Hepatocyte (in vitro differentiated cells): ENCODE results near the gene PMM1. TPM values are rescaled to one million over a fixed set of nuclear protein-coding genes. Genes with fewer than 3 reads are reported as not detected.

Experiments used
- DNase-seq: peaks from one replicate; pipeline ENCODE4 v3.0.0-alpha.2; 2016; ENCODE audit warnings: low spot score
- H2AFZ ChIP-seq: fragments of 200-600 bp; sonication (generic); 2 replicates; pipeline ENCODE4 v1.6.0; 2016; ENCODE audit warnings: antibody characterized with exemption, mild to moderate bottlenecking
- H3K27ac ChIP-seq: fragments of 200-600 bp; sonication (generic); 2 replicates; pipeline ENCODE4 v1.5.1; 2016; ENCODE audit warnings: mild to moderate bottlenecking
- H3K27me3 ChIP-seq: fragments of 200-600 bp; sonication (generic); 2 replicates; pipeline ENCODE4 v1.6.1; 2016
- H3K36me3 ChIP-seq: fragments of 200-600 bp; sonication (generic); replicated peaks from 2 replicates; pipeline ENCODE4 v1.5.1; 2016; ENCODE audit warnings: low read depth; ENCODE audit not compliant: insufficient read depth
- H3K4me1 ChIP-seq: fragments of 200-600 bp; sonication (generic); 2 replicates; pipeline ENCODE4 v1.5.1; 2016; ENCODE audit warnings: mild to moderate bottlenecking, moderate library complexity; ENCODE audit not compliant: insufficient read depth
- H3K4me2 ChIP-seq: fragments of 200-600 bp; sonication (generic); 2 replicates; pipeline ENCODE4 v1.6.0; 2016
- H3K4me3 ChIP-seq: fragments of 200-600 bp; sonication (generic); 2 replicates; pipeline ENCODE4 v1.5.1; 2016; ENCODE audit warnings: mild to moderate bottlenecking
- H3K79me2 ChIP-seq: fragments of 200-600 bp; sonication (generic); 2 replicates; pipeline ENCODE4 v1.6.0; 2017; ENCODE audit warnings: mild to moderate bottlenecking
- H3K9me2 ChIP-seq: fragments of 200-600 bp; sonication (generic); replicated peaks from 2 replicates; pipeline ENCODE4 v1.6.0; 2017; ENCODE audit warnings: mild to moderate bottlenecking; ENCODE audit not compliant: insufficient read depth
- H3K9me3 ChIP-seq: fragments of 200-600 bp; sonication (generic); 2 replicates; pipeline ENCODE4 v1.5.1; 2016; ENCODE audit warnings: low read depth, mild to moderate bottlenecking
- H4K20me1 ChIP-seq: fragments of 200-600 bp; sonication (generic); 2 replicates; pipeline ENCODE4 v1.6.0; 2016; ENCODE audit warnings: mild to moderate bottlenecking; ENCODE audit not compliant: insufficient read depth, poor library complexity, severe bottlenecking
- EZH2 ChIP-seq: fragments of 200-600 bp; sonication (generic); IDR thresholded peaks from 2 replicates; pipeline ENCODE4 v1.6.1; 2016; ENCODE audit warnings: antibody characterized with exemption, mild to moderate bottlenecking, borderline replicate concordance
- EZH2phosphoT487 ChIP-seq: fragments of 200-600 bp; sonication (generic); IDR thresholded peaks from one replicate; pipeline ENCODE4 v1.6.1; 2018; ENCODE audit warnings: antibody characterized with exemption, mild to moderate bottlenecking, low read depth, moderate library complexity; ENCODE audit not compliant: unreplicated experiment, severe bottlenecking
- WGBS: methylation state at CpG from one replicate; pipeline ENCODE4 v1.1.6; 2016; ENCODE audit warnings: low lambda C conversion rate; ENCODE audit errors: missing lambda C conversion rate; 5-methylcytosine and 5-hydroxymethylcytosine counted together
- polyA plus RNA-seq: library from polyadenylated mRNA; unstranded; fragments of >200 nt; fragmentation: Nextera tagmentation; extraction: Ambion mirVana; gene quantifications from 2 replicates; pipeline ENCODE4 v1.2.1, GENCODE V29; 2016
- total RNA-seq: library from RNA; depleted of rRNA; stranded (reverse); fragments of >200 nt; gene quantifications from 2 replicates; pipeline ENCODE4 v1.2.3, GENCODE V29; 2014
- TF ChIP-seq, protein P1 (sequence below): fragments of 200-600 bp; sonication (generic); IDR thresholded peaks from 2 replicates; pipeline ENCODE4 v1.5.1; 2016; ENCODE audit warnings: antibody characterized with exemption, mild to moderate bottlenecking; ENCODE audit not compliant: poor library complexity

PMM1 gene
- total and polyA plus RNA-seq, 2 experiments from 2014 or later: 36.5 to 68.7 TPM

DNA sequence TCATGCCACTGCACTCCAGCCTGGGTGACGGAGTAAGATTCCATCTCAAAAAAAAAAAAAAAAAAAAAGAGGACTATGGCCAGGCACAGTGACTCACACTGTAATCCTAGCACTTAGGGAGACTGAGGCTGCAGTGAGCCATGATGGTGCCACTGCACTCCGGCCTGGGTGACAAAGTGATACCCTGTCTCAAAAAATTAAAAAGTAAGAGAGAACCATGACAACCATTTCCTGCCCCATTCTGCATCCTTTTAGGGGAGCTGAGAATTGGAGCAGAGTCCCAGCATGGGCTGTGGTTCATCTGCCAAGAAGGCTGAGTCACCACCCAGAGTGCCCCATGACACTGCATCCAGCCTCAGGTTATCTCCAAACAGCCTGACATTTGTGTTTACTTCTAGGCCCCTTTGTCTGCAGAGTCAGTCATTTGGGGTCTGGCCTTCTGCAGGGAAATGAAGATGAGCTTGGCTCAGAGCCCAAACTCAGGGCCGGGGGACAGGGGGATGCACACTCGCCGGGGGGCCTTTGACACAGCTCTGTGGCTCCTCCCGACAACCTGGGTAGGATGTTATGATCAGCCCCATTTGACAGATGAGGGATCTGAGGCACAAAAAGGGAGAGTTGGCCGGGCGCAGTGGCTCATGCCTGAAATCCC is 24.1 kb downstream of the PMM1 start:
- DNase-seq: peak; percentile 67
- no peaks in the 10 kb centered on the region for H3K79me2 ChIP-seq
- no peaks in the 10 kb centered on the region for H3K27me3 ChIP-seq
- no peaks in the 10 kb centered on the region for H4K20me1 ChIP-seq
- peaks cover 33% of the 10 kb centered on the region for H3K4me1 ChIP-seq
- no peak overlapping the region for H2AFZ ChIP-seq
- TF ChIP-seq EZH2: no peak
- TF ChIP-seq, protein P1, sequence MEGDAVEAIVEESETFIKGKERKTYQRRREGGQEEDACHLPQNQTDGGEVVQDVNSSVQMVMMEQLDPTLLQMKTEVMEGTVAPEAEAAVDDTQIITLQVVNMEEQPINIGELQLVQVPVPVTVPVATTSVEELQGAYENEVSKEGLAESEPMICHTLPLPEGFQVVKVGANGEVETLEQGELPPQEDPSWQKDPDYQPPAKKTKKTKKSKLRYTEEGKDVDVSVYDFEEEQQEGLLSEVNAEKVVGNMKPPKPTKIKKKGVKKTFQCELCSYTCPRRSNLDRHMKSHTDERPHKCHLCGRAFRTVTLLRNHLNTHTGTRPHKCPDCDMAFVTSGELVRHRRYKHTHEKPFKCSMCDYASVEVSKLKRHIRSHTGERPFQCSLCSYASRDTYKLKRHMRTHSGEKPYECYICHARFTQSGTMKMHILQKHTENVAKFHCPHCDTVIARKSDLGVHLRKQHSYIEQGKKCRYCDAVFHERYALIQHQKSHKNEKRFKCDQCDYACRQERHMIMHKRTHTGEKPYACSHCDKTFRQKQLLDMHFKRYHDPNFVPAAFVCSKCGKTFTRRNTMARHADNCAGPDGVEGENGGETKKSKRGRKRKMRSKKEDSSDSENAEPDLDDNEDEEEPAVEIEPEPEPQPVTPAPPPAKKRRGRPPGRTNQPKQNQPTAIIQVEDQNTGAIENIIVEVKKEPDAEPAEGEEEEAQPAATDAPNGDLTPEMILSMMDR: no peak
- TF ChIP-seq EZH2phosphoT487: no peak
- no peaks in the 10 kb centered on the region for H3K9me2 ChIP-seq
- no peak overlapping the region for H3K4me3 ChIP-seq
- H3K36me3 ChIP-seq: no peaks in the 10 kb centered on the region
- WGBS: 66% methylated on average over 8 of the region's 8 CpGs
- H3K27ac ChIP-seq: peak overlapping the region; percentile 49
- no peaks in the 10 kb centered on the region for H3K9me3 ChIP-seq
- no peak overlapping the region for H3K4me2 ChIP-seq

- no peak overlapping the region for H3K4me3 ChIP-seq
- no peaks in the 10 kb centered on the region for H3K9me3 ChIP-seq
- H3K27me3 ChIP-seq: no peaks in the 10 kb centered on the region
- no peak overlapping the region for H3K4me2 ChIP-seq
- no peaks in the 10 kb centered on the region for H3K79me2 ChIP-seq
- WGBS: 89% methylated on average over 8 of the region's 8 CpGs
- no peaks in the 10 kb centered on the region for H3K9me2 ChIP-seq
- DNase-seq: no peak
- H4K20me1 ChIP-seq: no peaks in the 10 kb centered on the region
- H3K27ac ChIP-seq: peak overlapping the region; percentile 49
- peaks cover 42% of the 10 kb centered on the region for H3K4me1 ChIP-seq
- H3K36me3 ChIP-seq: no peaks in the 10 kb centered on the region
- no peak overlapping the region for H2AFZ ChIP-seq
- TF ChIP-seq EZH2: no peak
Measured at GRCh38 chr22:41564563-41564962, 25.1 kb downstream of the PMM1 start.

GRCh38 chr22:41563051-41563711 is 26.5 kb downstream of the PMM1 start:
- peaks cover 43% of the 10 kb centered on the region for H3K4me1 ChIP-seq
- H3K79me2 ChIP-seq: no peaks in the 10 kb centered on the region
- H4K20me1 ChIP-seq: no peaks in the 10 kb centered on the region
- no peak overlapping the region for H3K27ac ChIP-seq
- no peaks in the 10 kb centered on the region for H3K9me2 ChIP-seq
- H2AFZ ChIP-seq: no peak overlapping the region
- DNase-seq: peak; percentile 55
- 39% methylated on average over 10 of the region's 10 CpGs for WGBS
- no peaks in the 10 kb centered on the region for H3K27me3 ChIP-seq
- no peaks in the 10 kb centered on the region for H3K9me3 ChIP-seq
- no peaks in the 10 kb centered on the region for H3K36me3 ChIP-seq
- H3K4me2 ChIP-seq: peak overlapping the region; percentile 25
- no peak for TF ChIP-seq EZH2phosphoT487
- TF ChIP-seq, protein P1: no peak
- TF ChIP-seq EZH2: no peak
- H3K4me3 ChIP-seq: no peak overlapping the region

GRCh38 chr22:41562461-41562860 is 27.2 kb downstream of the PMM1 start:
- H3K9me2 ChIP-seq: no peaks in the 10 kb centered on the region
- no peaks in the 10 kb centered on the region for H4K20me1 ChIP-seq
- no peak overlapping the region for H2AFZ ChIP-seq
- TF ChIP-seq, protein P1: no peak
- H3K79me2 ChIP-seq: no peaks in the 10 kb centered on the region
- H3K4me3 ChIP-seq: no peak overlapping the region
- WGBS: 86% methylated on average over 4 of the region's 4 CpGs
- H3K9me3 ChIP-seq: no peaks in the 10 kb centered on the region
- no peak overlapping the region for H3K27ac ChIP-seq
- DNase-seq: no peak
- H3K27me3 ChIP-seq: no peaks in the 10 kb centered on the region
- no peaks in the 10 kb centered on the region for H3K36me3 ChIP-seq
- peaks cover 48% of the 10 kb centered on the region for H3K4me1 ChIP-seq
- no peak overlapping the region for H3K4me2 ChIP-seq
